Spleen (tissue), 11 donors: ENCODE measurements around the gene CSTPP1. TPM values are rescaled to one million over a fixed set of nuclear protein-coding genes. Genes with fewer than 3 reads are reported as not detected.

ENCODE experiments used
- DNase-seq: peaks from one replicate; pipeline ENCODE4 v3.0.0-alpha.2; 2020
- H3K27ac ChIP-seq, 8 donors: fragments of 200-600 bp; sonication (generic) in 7 of 8; 1 replicate in 4 of 8; 2 replicates in 4 of 8; pipeline versions ENCODE4 v1.5.0 to v1.8.0; 2016 to 2021; ENCODE audit warnings: inconsistent platforms in 4 of 8, mild to moderate bottlenecking in 4 of 8, moderate library complexity in 1 of 8
- H3K27me3 ChIP-seq, 7 donors: fragments of 200-600 bp; sonication (generic) in 6 of 7; replicated peaks in 1 of 7; 1 replicate in 4 of 7; 2 replicates in 3 of 7; pipeline versions ENCODE4 v1.5.0 to v1.8.0; 2016 to 2021; ENCODE audit warnings: inconsistent platforms in 3 of 7, mild to moderate bottlenecking in 1 of 7
- H3K36me3 ChIP-seq, 6 donors: fragments of 200-600 bp; sonication (generic) in 5 of 6; 1 replicate in 4 of 6; 2 replicates in 2 of 6; pipeline versions ENCODE4 v1.5.0 to v1.8.0; 2016 to 2021; ENCODE audit warnings: inconsistent platforms in 2 of 6
- H3K4me1 ChIP-seq, 6 donors: fragments of 200-600 bp; sonication (generic) in 5 of 6; 1 replicate in 3 of 6; 2 replicates in 3 of 6; pipeline versions ENCODE4 v1.5.0 to v1.8.0; 2016 to 2021; ENCODE audit warnings: inconsistent platforms in 3 of 6
- H3K4me3 ChIP-seq, 8 donors: fragments of 200-600 bp; sonication (generic) in 7 of 8; 1 replicate in 4 of 8; 2 replicates in 4 of 8; pipeline versions ENCODE4 v1.5.0 to v1.8.0; 2016 to 2021; ENCODE audit warnings: inconsistent platforms in 4 of 8, mild to moderate bottlenecking in 4 of 8, moderate library complexity in 2 of 8
- H3K9me3 ChIP-seq, 8 donors: fragments of 200-600 bp; sonication (generic) in 7 of 8; 1 replicate in 4 of 8; 2 replicates in 4 of 8; pipeline versions ENCODE4 v1.5.0 to v1.8.0; 2016 to 2021; ENCODE audit warnings: inconsistent platforms in 4 of 8
- POLR2A ChIP-seq, 3 donors: fragments of 450-650 bp; IDR thresholded peaks; one replicate each; pipeline ENCODE4 v1.5.1; 2017; ENCODE audit warnings: antibody characterized with exemption in 3 of 3, mild to moderate bottlenecking in 1 of 3
- POLR2AphosphoS5 ChIP-seq, 3 donors: sonication (generic); formaldehyde crosslinking; IDR thresholded peaks; one replicate each; pipeline ENCODE4 v1.5.1; 2017; ENCODE audit warnings: antibody characterized with exemption in 3 of 3
- WGBS, 5 donors: extraction: QIAGEN DNeasy Blood & Tissue Kit in 3 of 5; methylation state at CpG; one replicate each; pipeline versions ENCODE4 v1.1.5 to v1.1.7; 2013 to 2018; 5-methylcytosine and 5-hydroxymethylcytosine counted together
- intact Hi-C: fragments of 100-400 bp; cut with DNase I; formaldehyde crosslinking; loops from one replicate; pipeline ENCODE4 v1.15.0; 2023; ENCODE audit warnings: low total_unique reads
- polyA plus RNA-seq, 3 donors: library from polyadenylated mRNA; stranded (reverse); fragments of 200-250 nt; gene quantifications; one replicate each; pipeline ENCODE4 v1.2.1, GENCODE V29; 2013
- total RNA-seq, 7 donors: library from RNA; depleted of rRNA in 3 of 7; stranded (reverse); fragments of >200 nt in 3 of 7; fragmentation: NEBNext Ultra II Directional in 4 of 7; extraction: Animal tissue kit (Norgen Biotek cat#: 25700) in 4 of 7; gene quantifications; one replicate each; pipeline versions ENCODE4 v1.1.0 to v1.2.1, GENCODE V29; 2016 to 2021
- TF ChIP-seq, protein P1 (sequence below), 11 experiments: fragments of 200-600 bp in 7 of 11; fragments of 450-650 bp in 4 of 11; sonication (generic) in 4 of 11; IDR thresholded peaks in 8 of 11; conservative IDR thresholded peaks in 3 of 11; 1 replicate in 7 of 11; 2 replicates in 4 of 11; pipeline versions ENCODE4 v1.4.0 to v1.8.0; 2016 to 2021; ENCODE audit warnings: antibody characterized with exemption in 11 of 11, inconsistent platforms in 4 of 11, mild to moderate bottlenecking in 1 of 11
- donor health status: healthy with polysubstance abuse.
- donor health status: DM: no; HTN: no; CAD: no; lungs with moderate emphysema.
- donor health status: DM: no; HTN: no; CAD: no.
- donor health status: Bipolar disorder and iron deficiency.
- donor health status: healthy.
- donor health status: DM: no; HTN: no; CAD: no.
- donor health status: DM: yes; HTN: yes; CAD: no.

CSTPP1 gene
- total and polyA plus RNA-seq, 10 donors: 8.6 to 23.0 (median 14.4) TPM

DNA sequence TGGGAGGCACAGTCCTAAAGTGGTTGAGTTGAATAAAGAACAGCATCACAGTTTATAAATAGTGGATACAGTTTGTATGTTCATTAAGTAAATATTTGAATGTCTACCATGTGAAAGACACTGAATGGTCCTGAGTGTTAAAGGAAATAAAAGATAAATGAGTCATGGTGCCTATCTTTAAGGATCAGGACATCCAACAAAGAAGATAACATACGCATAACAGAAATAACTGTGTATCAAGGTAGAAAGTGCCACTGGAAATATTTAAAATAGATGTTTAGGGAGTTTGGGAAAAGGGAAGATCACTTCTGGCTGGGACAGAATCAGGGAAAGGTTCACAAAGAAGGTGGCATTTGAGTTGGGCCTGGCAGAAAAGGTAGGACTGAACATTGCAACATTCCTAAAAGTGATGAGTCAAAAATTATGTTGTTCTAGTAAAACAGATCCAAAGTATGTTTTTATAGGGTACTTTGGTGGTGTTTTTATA is 41.5 kb downstream of the CSTPP1 start:
- 91 to 98% (median 95%) methylated on average over 1 of the region's 1 CpG for WGBS, 5 donors
- Histone ChIP-seq H3K4me1 (no peaks in the 10 kb centered on the region), H3K27me3 (no peaks in the 10 kb centered on the region), H3K4me3 (no peak overlapping the region), H3K27ac (no peak overlapping the region), H3K36me3 (no peaks in the 10 kb centered on the region), H3K9me3 (no peaks in the 10 kb centered on the region)
- no peak for DNase-seq
- TF ChIP-seq POLR2A (IDR thresholded peaks at IDR 0.05) (no peak), POLR2AphosphoS5 (IDR thresholded peaks at IDR 0.05) (no peak)
- TF ChIP-seq, protein P1, sequence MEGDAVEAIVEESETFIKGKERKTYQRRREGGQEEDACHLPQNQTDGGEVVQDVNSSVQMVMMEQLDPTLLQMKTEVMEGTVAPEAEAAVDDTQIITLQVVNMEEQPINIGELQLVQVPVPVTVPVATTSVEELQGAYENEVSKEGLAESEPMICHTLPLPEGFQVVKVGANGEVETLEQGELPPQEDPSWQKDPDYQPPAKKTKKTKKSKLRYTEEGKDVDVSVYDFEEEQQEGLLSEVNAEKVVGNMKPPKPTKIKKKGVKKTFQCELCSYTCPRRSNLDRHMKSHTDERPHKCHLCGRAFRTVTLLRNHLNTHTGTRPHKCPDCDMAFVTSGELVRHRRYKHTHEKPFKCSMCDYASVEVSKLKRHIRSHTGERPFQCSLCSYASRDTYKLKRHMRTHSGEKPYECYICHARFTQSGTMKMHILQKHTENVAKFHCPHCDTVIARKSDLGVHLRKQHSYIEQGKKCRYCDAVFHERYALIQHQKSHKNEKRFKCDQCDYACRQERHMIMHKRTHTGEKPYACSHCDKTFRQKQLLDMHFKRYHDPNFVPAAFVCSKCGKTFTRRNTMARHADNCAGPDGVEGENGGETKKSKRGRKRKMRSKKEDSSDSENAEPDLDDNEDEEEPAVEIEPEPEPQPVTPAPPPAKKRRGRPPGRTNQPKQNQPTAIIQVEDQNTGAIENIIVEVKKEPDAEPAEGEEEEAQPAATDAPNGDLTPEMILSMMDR (IDR thresholded peaks at IDR 0.05 in 8 of 11, conservative IDR thresholded peaks at IDR 0.05 in 3 of 11): no peak
- intact Hi-C loops: no loop called here

DNA sequence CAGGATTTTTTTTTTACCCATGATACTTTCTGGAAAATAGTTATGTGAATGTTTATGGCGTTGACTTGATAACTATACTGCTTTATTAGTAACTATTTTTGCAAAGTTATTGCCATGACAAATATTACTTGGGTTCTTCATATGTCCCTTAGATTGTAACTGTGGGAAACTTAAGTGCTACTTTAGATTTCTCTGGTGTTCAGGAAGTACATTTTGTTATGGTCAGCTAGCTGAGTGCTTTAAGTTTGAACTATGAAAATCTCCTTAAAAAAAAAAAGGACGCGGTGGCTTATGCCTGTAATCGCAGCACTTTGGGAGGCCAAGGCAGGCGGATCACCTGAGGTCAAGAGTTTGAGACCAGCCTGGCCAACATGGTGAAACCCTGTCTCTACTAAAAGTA is 42.8 kb downstream of the CSTPP1 start:
- no peaks in the 10 kb centered on the region for H3K36me3 ChIP-seq
- 64 to 89% (median 78%) methylated on average over 5 of the region's 5 CpGs for WGBS, 5 donors
- no peak for TF ChIP-seq POLR2A (IDR thresholded peaks at IDR 0.05)
- TF ChIP-seq, protein P1 (IDR thresholded peaks at IDR 0.05 in 8 of 11, conservative IDR thresholded peaks at IDR 0.05 in 3 of 11): no peak
- no peak for TF ChIP-seq POLR2AphosphoS5 (IDR thresholded peaks at IDR 0.05)
- no peaks in the 10 kb centered on the region for H3K27me3 ChIP-seq
- H3K9me3 ChIP-seq: no peaks in the 10 kb centered on the region
- H3K4me1 ChIP-seq: no peaks in the 10 kb centered on the region
- intact Hi-C loops: no loop called here
- H3K27ac ChIP-seq: no peak overlapping the region
- H3K4me3 ChIP-seq: no peak overlapping the region
- no peak for DNase-seq

DNA sequence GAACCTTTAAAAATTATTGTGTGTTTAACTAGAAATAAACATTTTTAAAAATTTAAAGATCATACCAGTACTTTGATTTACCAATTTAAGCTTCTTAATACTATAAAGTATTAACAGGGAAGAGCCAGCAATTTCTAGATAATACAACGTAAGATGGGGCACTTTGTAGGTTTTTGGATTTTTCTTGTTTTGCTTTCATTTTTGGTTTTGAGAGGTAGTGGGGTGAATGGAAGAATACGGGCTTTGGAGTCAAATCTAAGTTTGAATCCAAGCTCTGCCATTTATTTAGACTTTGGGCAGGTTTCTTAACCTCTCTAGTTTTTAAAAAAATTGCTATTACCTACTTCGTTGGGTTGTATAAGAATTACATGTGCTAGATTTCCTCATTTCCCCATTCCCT is 44.9 kb downstream of the CSTPP1 start:
- Histone ChIP-seq H3K27me3 (no peaks in the 10 kb centered on the region), H3K9me3 (no peaks in the 10 kb centered on the region), H3K27ac (peak overlapping the region in 3 of 8 donors; percentile 6 to 22 (median 9)), H3K4me1 (no peaks in the 10 kb centered on the region), H3K4me3 (peak overlapping the region in 6 of 8 donors; percentile 5 to 55 (median 24)), H3K36me3 (no peaks in the 10 kb centered on the region)
- 34 to 80% (median 39%) methylated on average over 3 of the region's 3 CpGs for WGBS, 5 donors
- intact Hi-C loops: no loop called here
- TF ChIP-seq POLR2AphosphoS5 (IDR thresholded peaks at IDR 0.05): no peak
- TF ChIP-seq POLR2A (IDR thresholded peaks at IDR 0.05): no peak
- TF ChIP-seq, protein P1 (IDR thresholded peaks at IDR 0.05 in 8 of 11, conservative IDR thresholded peaks at IDR 0.05 in 3 of 11): no peak
- DNase-seq: no peak

DNA sequence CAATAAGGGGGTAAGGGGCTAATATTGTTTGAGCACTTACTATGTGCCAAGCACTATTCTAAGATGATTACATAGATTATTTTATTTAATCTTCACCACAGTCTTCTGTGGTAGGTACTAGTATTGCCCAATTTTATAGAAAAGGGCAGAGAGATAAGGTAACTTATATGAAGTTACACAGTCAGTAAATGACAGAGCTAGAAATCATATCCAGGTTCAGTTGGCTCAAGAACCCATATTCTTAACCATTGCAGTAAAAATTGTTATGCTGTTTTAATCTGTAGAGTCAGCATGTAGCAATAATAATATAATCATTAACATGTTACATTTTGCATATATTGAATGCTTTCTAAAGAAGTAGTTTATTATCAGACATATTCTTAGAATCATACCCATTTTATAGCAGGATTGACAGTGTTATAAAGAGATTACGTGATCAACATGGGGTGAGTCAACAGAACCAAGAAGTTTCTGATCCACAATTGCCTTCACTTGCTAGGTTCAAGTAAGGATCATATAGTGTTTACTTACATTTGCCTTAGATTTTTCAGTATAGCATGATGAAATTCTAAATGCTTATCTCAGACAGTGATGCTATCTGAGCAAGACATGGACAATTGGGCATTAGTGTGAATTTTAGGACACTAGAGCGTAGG is 46.4 kb downstream of the CSTPP1 start:
- H3K9me3 ChIP-seq: no peaks in the 10 kb centered on the region
- no peak overlapping the region for H3K27ac ChIP-seq
- no peaks in the 10 kb centered on the region for H3K4me1 ChIP-seq
- no peak overlapping the region for H3K4me3 ChIP-seq
- H3K27me3 ChIP-seq: no peaks in the 10 kb centered on the region
- TF ChIP-seq POLR2A (IDR thresholded peaks at IDR 0.05) (no peak), POLR2AphosphoS5 (IDR thresholded peaks at IDR 0.05) (no peak)
- TF ChIP-seq, protein P1 (IDR thresholded peaks at IDR 0.05 in 8 of 11, conservative IDR thresholded peaks at IDR 0.05 in 3 of 11): no peak
- H3K36me3 ChIP-seq: peaks cover 0 to 11% (median 1%) of the 10 kb centered on the region in 6 donors
- WGBS, 5 donors: 95 to 99% (median 97%) methylated on average over 2 of the region's 2 CpGs
- intact Hi-C loops: no loop called here
- DNase-seq: no peak
